K562 (cell line): Measurements from ENCODE around the gene TEX30. TPM values are rescaled to one million over a fixed set of nuclear protein-coding genes. Genes with fewer than 3 reads are reported as not detected.

ENCODE experiments used
- ATAC-seq: fragments of 200-7000 bp; cut with Tn5 transposase; 3 replicates; pipeline ENCODE4 v1.9.1; 2020; ENCODE audit warnings: moderate library complexity
- BruUV-seq: library from RNA; stranded (reverse); fragments of 400-500 nt; replicated peaks from 2 replicates; lab custom pipeline; 2021; lab: Mats Ljungman, UMichigan
- CTCF ChIA-PET: fragments of 300-600 bp; formaldehyde crosslinking; extraction: SDS; loops from one replicate; lab custom pipeline; 2021; ENCODE audit warnings: low intra/inter-chr PET ratio; lab: Yijun Ruan, JAX
- POLR2A ChIA-PET: fragments of 300-600, 350-650 bp; sonication (Branson Sonifier 250); formaldehyde crosslinking; extraction: SDS; loops from one replicate; lab custom pipeline; 2021; ENCODE audit warnings: antibody characterized with exemption, inconsistent platforms; lab: Yijun Ruan, JAX
- DNase-seq, 4 experiments: peaks; one replicate each; pipeline versions ENCODE4 v3.0.0 to v3.0.0-alpha.2; 2011 to 2018; ENCODE audit warnings: low spot score in 3 of 4, mixed read lengths in 3 of 4; ENCODE audit errors: extremely low read depth in 1 of 4
- FAIRE-seq: peaks from 2 replicates; lab custom pipeline; 2011; peaks lifted over from hg19 to GRCh38; lab: Jason Lieb, UNC
- H2AFZ ChIP-seq: 2 replicates; pipeline ENCODE4 v1.6.0; 2011; ENCODE audit warnings: low read depth, low read length, control low read depth, inconsistent platforms
- H3K27ac ChIP-seq: fragments of 200-600 bp; 3 replicates; pipeline ENCODE4 v1.8.0; 2011; ENCODE audit warnings: low read depth, mild to moderate bottlenecking, control low read depth, inconsistent platforms, low read length, moderate library complexity, mixed read lengths; ENCODE audit errors: extremely low read depth
- H3K27me3 ChIP-seq, 2 experiments: fragments of 300-600 bp in 1 of 2; 2 replicates in 1 of 2; 3 replicates in 1 of 2; pipeline versions ENCODE4 v1.6.0 to v1.8.0; 2011; ENCODE audit warnings: inconsistent platforms in 2 of 2, low read length in 2 of 2, mild to moderate bottlenecking in 1 of 2, mixed read lengths in 1 of 2, moderate library complexity in 1 of 2; ENCODE audit not compliant: control insufficient read depth in 2 of 2, insufficient read depth in 2 of 2
- H3K36me3 ChIP-seq: fragments of 300-600 bp; 3 replicates; pipeline ENCODE4 v1.8.0; 2011; ENCODE audit warnings: mild to moderate bottlenecking, low read length, inconsistent platforms; ENCODE audit not compliant: control insufficient read depth, insufficient read depth
- H3K4me1 ChIP-seq, 2 experiments: fragments of 200-600 bp in 1 of 2; replicated peaks in 1 of 2; 2 replicates in 1 of 2; 3 replicates in 1 of 2; pipeline versions ENCODE4 v1.5.1 to v1.8.0; 2011; ENCODE audit warnings: inconsistent platforms in 2 of 2, low read length in 2 of 2, mild to moderate bottlenecking in 1 of 2, mixed read lengths in 1 of 2, moderate library complexity in 1 of 2; ENCODE audit not compliant: control insufficient read depth in 2 of 2, insufficient read depth in 2 of 2
- H3K4me2 ChIP-seq: 2 replicates; pipeline ENCODE4 v1.6.1; 2011; ENCODE audit warnings: low read length, control low read depth, inconsistent platforms, mixed read lengths; ENCODE audit not compliant: insufficient read depth
- H3K4me3 ChIP-seq: fragments of 200-600 bp; sonication (generic), shearing (Covaris generic); 2 replicates; pipeline ENCODE4 v1.5.1; 2016; ENCODE audit warnings: control low read depth, inconsistent platforms
- H3K79me2 ChIP-seq: fragments of 200-600 bp; 3 replicates; pipeline ENCODE4 v1.8.0; 2011; ENCODE audit warnings: low read length, inconsistent platforms; ENCODE audit not compliant: control insufficient read depth, insufficient read depth
- H3K9ac ChIP-seq, 2 experiments: 2 replicates each; pipeline versions ENCODE4 v1.6.0 to v1.6.1; 2011; ENCODE audit warnings: low read depth in 2 of 2, low read length in 2 of 2, control low read depth in 1 of 2, inconsistent platforms in 1 of 2, mild to moderate bottlenecking in 1 of 2, mixed read lengths in 1 of 2; ENCODE audit not compliant: insufficient read depth in 1 of 2
- H3K9me1 ChIP-seq: one replicate; pipeline ENCODE4 v1.6.0; 2011; ENCODE audit warnings: inconsistent platforms, mild to moderate bottlenecking, low read length, moderate library complexity; ENCODE audit not compliant: control insufficient read depth, insufficient read depth
- H3K9me3 ChIP-seq: replicated peaks from 2 replicates; pipeline ENCODE4 v1.5.1; 2011; ENCODE audit warnings: low read depth, low read length, inconsistent platforms; ENCODE audit not compliant: control insufficient read depth, insufficient read depth
- H4K20me1 ChIP-seq: replicated peaks from 2 replicates; pipeline ENCODE4 v1.6.1; 2011; ENCODE audit warnings: low read length, inconsistent platforms, mixed read lengths; ENCODE audit not compliant: control insufficient read depth, insufficient read depth
- BRCA1 ChIP-seq, 2 experiments: fragments of 450-650 bp in 1 of 2; sonication (generic) in 1 of 2; formaldehyde crosslinking in 1 of 2; IDR thresholded peaks; 2 replicates each; pipeline versions ENCODE4 v1.5.0 to v1.6.1; 2017 to 2020; ENCODE audit warnings: mild to moderate bottlenecking in 1 of 2, missing genetic modification reagents in 1 of 2
- CEBPB ChIP-seq: fragments of 450-650 bp; IDR thresholded peaks from 2 replicates; pipeline ENCODE4 v1.6.1; 2016; ENCODE audit warnings: missing genetic modification characterization, missing compliant biosample characterization
- CREM ChIP-seq: IDR thresholded peaks from 2 replicates; pipeline ENCODE4 v1.6.1; 2014; ENCODE audit warnings: antibody characterized with exemption, low read depth
- HOXB6 ChIP-seq: fragments of 250-450 bp; sonication (Bioruptor Pico); IDR thresholded peaks from 2 replicates; pipeline ENCODE4 v1.5.1; 2022; ENCODE audit warnings: mild to moderate bottlenecking, borderline replicate concordance
- IRF2 ChIP-seq: sonication (generic); formaldehyde crosslinking; IDR thresholded peaks from 2 replicates; pipeline ENCODE4 v1.8.1; 2022; ENCODE audit warnings: mild to moderate bottlenecking, missing genetic modification reagents
- NEUROD1 ChIP-seq: fragments of 150-350 bp; IDR thresholded peaks from 2 replicates; pipeline ENCODE4 v1.6.1; 2014; ENCODE audit warnings: borderline replicate concordance, low read length, low read depth; ENCODE audit not compliant: partially characterized antibody
- NFATC3 ChIP-seq: fragments of 450-650 bp; IDR thresholded peaks from 2 replicates; pipeline ENCODE4 v1.6.1; 2017; ENCODE audit warnings: mild to moderate bottlenecking
- SAFB2 ChIP-seq: fragments of 200-400 bp; formaldehyde crosslinking; IDR thresholded peaks from 2 replicates; pipeline ENCODE4 v1.6.1; 2018; ENCODE audit warnings: borderline replicate concordance, low read length, low read depth, moderate library complexity; ENCODE audit not compliant: severe bottlenecking
- SMARCE1 ChIP-seq: fragments of 450-650 bp; IDR thresholded peaks from 2 replicates; pipeline ENCODE4 v1.7.1; 2016; ENCODE audit warnings: mild to moderate bottlenecking
- ZNF277 ChIP-seq: fragments of 250-450 bp; sonication (Bioruptor Pico); IDR thresholded peaks from 2 replicates; pipeline ENCODE4 v1.8.0; 2022; ENCODE audit warnings: inconsistent platforms, mild to moderate bottlenecking, moderate library complexity, borderline replicate concordance
- ZNF280B ChIP-seq: fragments of 250-450 bp; sonication (Bioruptor Pico); IDR thresholded peaks from 2 replicates; pipeline ENCODE4 v1.5.1; 2021; ENCODE audit warnings: mild to moderate bottlenecking
- ZNF384 ChIP-seq: IDR thresholded peaks from 2 replicates; pipeline ENCODE4 v1.6.1; 2012; ENCODE audit warnings: low read depth, low read length, improper control_type of control experiment
- WGBS: fragments of 100-300 bp; shearing (Covaris generic); methylation state at CpG from one replicate; pipeline ENCODE4 v1.1.6; 2016; ENCODE audit warnings: low coverage, mixed read lengths; ENCODE audit not compliant: insufficient coverage; ENCODE audit errors: missing lambda C conversion rate; 5-methylcytosine and 5-hydroxymethylcytosine counted together
- in situ Hi-C: fragments of 300-500 bp; cut with MboI; formaldehyde crosslinking; loops from 4 replicates; pipeline ENCODE4 v1.15.0; 2018; ENCODE audit warnings: inconsistent platforms, mixed read lengths
- intact Hi-C: fragments of 100-400 bp; cut with micrococcal nuclease; formaldehyde crosslinking; loops from 2 replicates; pipeline ENCODE4 v1.14.2; 2022
- polyA plus RNA-seq, 8 experiments: library from polyadenylated mRNA; depleted of rRNA in 4 of 8; stranded (reverse) in 5 of 8; unstranded in 3 of 8; fragments of >200 nt; fragmentation: Nextera tagmentation in 2 of 8; fragmentation: Illumina TruSeq in 1 of 8; extraction: Ambion mirVana in 2 of 8; extraction: Trizol in 1 of 8; gene quantifications; 2 replicates each; pipeline versions ENCODE4 v1.2.1 to v1.2.3, GENCODE V29; 2011 to 2014; ENCODE audit warnings: inconsistent platforms in 1 of 8, missing spikeins in 1 of 8
- total RNA-seq, 7 experiments: library from RNA; depleted of rRNA in 6 of 7; stranded (reverse); fragments of >200 nt in 6 of 7; fragmentation: Illumina TruSeq in 2 of 7; extraction: Trizol in 2 of 7; gene quantifications; 2 replicates each; pipeline versions ENCODE4 v1.2.1 to v1.2.3, GENCODE V29; 2011 to 2021; ENCODE audit warnings: low replicate concordance in 1 of 7

Gene TEX30
- total and polyA plus RNA-seq, 9 of the 15 experiments (the other 6 are each of a cell fraction or from before 2014, with no cell fraction given): 24.1 to 143 (median 37.3) TPM

- 88% methylated on average over 5 of the region's 8 CpGs for WGBS
- no peak for DNase-seq
- CTCF ChIA-PET: no interaction called here
- H3K4me2 ChIP-seq: no peak overlapping the region
- in situ Hi-C loops (no loop called here), intact Hi-C loops (no loop called here)
- H3K4me3 ChIP-seq: no peak overlapping the region
- no peak for TF ChIP-seq ZNF384
- no peak for TF ChIP-seq CREM
- TF ChIP-seq IRF2 (CRISPR knock-in tag): no peak
- no peak for TF ChIP-seq ZNF280B (CRISPR knock-in tag)
- TF ChIP-seq NEUROD1: no peak
- no peak for TF ChIP-seq CEBPB
- TF ChIP-seq NFATC3: no peak
- no peak for TF ChIP-seq SMARCE1
- no peak for TF ChIP-seq SAFB2
- no peak for TF ChIP-seq HOXB6 (CRISPR knock-in tag)
- no peak for TF ChIP-seq BRCA1 (IDR thresholded peaks at IDR 0.05)
- no peak for TF ChIP-seq BRCA1 (CRISPR knock-in tag; IDR thresholded peaks at IDR 0.05)
- TF ChIP-seq ZNF277 (CRISPR knock-in tag): no peak
- no TSS peak for BruUV-seq
- no peak overlapping the region for H3K27ac ChIP-seq
- no peak overlapping the region for H2AFZ ChIP-seq
- H4K20me1 ChIP-seq: no peaks in the 10 kb centered on the region
- no peak for FAIRE-seq
- no peaks in the 10 kb centered on the region for H3K9me1 ChIP-seq
- H3K36me3 ChIP-seq: peaks cover 24% of the 10 kb centered on the region; the same call in 2 of the 3 replicates
- POLR2A ChIA-PET: interaction anchor here (0.8 kb wide), 1 partner anchor 66 kb away, joined by 3 read pairs; no protein-coding TSS in a partner anchor
- no peaks in the 10 kb centered on the region for H3K9me3 ChIP-seq
- H3K9ac ChIP-seq: no peak overlapping the region
- H3K4me1 ChIP-seq: no peaks in the 10 kb centered on the region
- no peaks in the 10 kb centered on the region for H3K79me2 ChIP-seq
- ATAC-seq: no peak
- H3K27me3 ChIP-seq: no peaks in the 10 kb centered on the region
Observed at GRCh38 chr13:102788683-102789082, 15.1 kb upstream of the TEX30 start.
